Sigmoid colon (tissue), 7 donors: ENCODE data around the gene MR1. TPM values are rescaled to one million over a fixed set of nuclear protein-coding genes. Genes with fewer than 3 reads are reported as not detected.

ENCODE experiments used
- DNase-seq: peaks from one replicate; pipeline ENCODE4 v3.0.0-alpha.2; 2019
- H3K27ac ChIP-seq, 4 donors: fragments of 200-600 bp; sonication (generic); one replicate each; pipeline ENCODE4 v1.5.1; 2016 to 2019; ENCODE audit warnings: mild to moderate bottlenecking in 1 of 4
- H3K27me3 ChIP-seq, 3 donors: fragments of 200-600 bp; sonication (generic); one replicate each; pipeline ENCODE4 v1.5.1; 2019; ENCODE audit warnings: mild to moderate bottlenecking in 1 of 3
- H3K36me3 ChIP-seq, 4 donors: fragments of 200-600 bp; sonication (generic); one replicate each; pipeline ENCODE4 v1.5.1; 2016 to 2019
- H3K4me1 ChIP-seq, 4 donors: fragments of 200-600 bp; sonication (generic); one replicate each; pipeline ENCODE4 v1.5.1; 2017 to 2019
- H3K4me3 ChIP-seq, 4 donors: fragments of 200-600 bp; sonication (generic); one replicate each; pipeline ENCODE4 v1.5.1; 2017 to 2019; ENCODE audit warnings: mild to moderate bottlenecking in 2 of 4, moderate library complexity in 1 of 4
- H3K9me3 ChIP-seq, 4 donors: fragments of 200-600 bp in 3 of 4; sonication (generic) in 3 of 4; one replicate each; pipeline versions ENCODE4 v1.5.1 to v1.6.1; 2013 to 2019
- CTCF ChIP-seq, 4 experiments: fragments of 450-650 bp in 3 of 4; fragments of 200-600 bp in 1 of 4; IDR thresholded peaks; one replicate each; pipeline ENCODE4 v1.5.1; 2016 to 2019; ENCODE audit warnings: antibody characterized with exemption in 4 of 4, mild to moderate bottlenecking in 3 of 4, moderate library complexity in 2 of 4
- EP300 ChIP-seq, 4 donors: sonication (generic); formaldehyde crosslinking; IDR thresholded peaks; one replicate each; pipeline ENCODE4 v1.6.1; 2017; ENCODE audit warnings: antibody characterized with exemption in 4 of 4
- POLR2A ChIP-seq, 2 donors: fragments of 450-650 bp; IDR thresholded peaks; one replicate each; pipeline ENCODE4 v1.6.1; 2016; ENCODE audit warnings: antibody characterized with exemption in 2 of 2, mild to moderate bottlenecking in 2 of 2, moderate library complexity in 2 of 2
- POLR2AphosphoS5 ChIP-seq, 4 donors: sonication (generic); formaldehyde crosslinking; IDR thresholded peaks; one replicate each; pipeline ENCODE4 v1.6.1; 2017; ENCODE audit warnings: antibody characterized with exemption in 4 of 4
- WGBS, 2 donors: extraction: QIAGEN DNeasy Blood & Tissue Kit; methylation state at CpG; one replicate each; pipeline ENCODE4 v1.1.7; 2013; 5-methylcytosine and 5-hydroxymethylcytosine counted together
- intact Hi-C: fragments of 100-400 bp; cut with DNase I; formaldehyde crosslinking; loops from one replicate; pipeline ENCODE4 v1.15.1; 2023
- polyA plus RNA-seq, 3 donors: library from polyadenylated mRNA; stranded (reverse); fragments of 200-250 nt; gene quantifications; one replicate each; pipeline ENCODE4 v1.2.3, GENCODE V29; 2013
- total RNA-seq, 4 donors: library from RNA; depleted of rRNA; stranded (reverse); fragments of >200 nt; gene quantifications; one replicate each; pipeline ENCODE4 v1.1.0, GENCODE V29; 2016
- donor health status: healthy with polysubstance abuse.
- donor health status: Bipolar disorder and iron deficiency.
- donor health status: healthy.

MR1 gene
- total and polyA plus RNA-seq, 7 donors, result 1.8 to 12.2 (median 10.3) TPM

- H3K4me3 ChIP-seq, result no peak overlapping the region
- intact Hi-C loops, result no loop called here
- H3K4me1 ChIP-seq, result peaks cover 0 to 8% (median 5%) of the 10 kb centered on the region in 4 donors
- 18 to 33% methylated on average over 6 of the region's 6 CpGs for WGBS, 2 donors
- H3K27me3 ChIP-seq, result no peaks in the 10 kb centered on the region
- no peaks in the 10 kb centered on the region for H3K36me3 ChIP-seq
- DNase-seq, result peak; percentile 67
- H3K27ac ChIP-seq, result no peak overlapping the region
- TF ChIP-seq POLR2A (IDR thresholded peaks at IDR 0.05) (no peak), CTCF (IDR thresholded peaks at IDR 0.05) (peak; percentile 5 to 43 (median 35)), POLR2AphosphoS5 (IDR thresholded peaks at IDR 0.05) (no peak)
- H3K9me3 ChIP-seq, result no peaks in the 10 kb centered on the region
Measured at GRCh38 chr1:181083842-181084605, 50.2 kb downstream of the MR1 start.

GRCh38 chr1:181084606-181084969 lies 50.8 kb downstream of the MR1 start:
- DNase-seq, result no peak
- intact Hi-C loops, result no loop called here
- 16 to 41% methylated on average over 4 of the region's 4 CpGs for WGBS, 2 donors

GRCh38 chr1:181086091-181086490 lies 52.3 kb downstream of the MR1 start:
- H3K4me1 ChIP-seq, result peaks cover 0 to 17% (median 11%) of the 10 kb centered on the region in 4 donors
- H3K36me3 ChIP-seq, result no peaks in the 10 kb centered on the region
- 96 to 99% methylated on average over 1 of the region's 1 CpG for WGBS, 2 donors
- no peaks in the 10 kb centered on the region for H3K27me3 ChIP-seq
- H3K27ac ChIP-seq, result no peak overlapping the region
- intact Hi-C loops, result loop anchor here (5.0 kb wide), 2 partner anchors 64 to 174 kb away; partner anchors contain the start of genes KIAA1614 and STX6
- no peak for DNase-seq
- H3K4me3 ChIP-seq, result no peak overlapping the region
- TF ChIP-seq POLR2A (IDR thresholded peaks at IDR 0.05), result no peak
- no peak for TF ChIP-seq POLR2AphosphoS5 (IDR thresholded peaks at IDR 0.05)
- no peak for TF ChIP-seq CTCF (IDR thresholded peaks at IDR 0.05)
- no peak for TF ChIP-seq EP300 (IDR thresholded peaks at IDR 0.05)
- H3K9me3 ChIP-seq, result no peaks in the 10 kb centered on the region

More at GRCh38 chr1:181084606-181084969, 50.8 kb downstream of the MR1 start:
- Histone ChIP-seq H3K27ac (no peak overlapping the region), H3K4me3 (no peak overlapping the region), H3K36me3 (no peaks in the 10 kb centered on the region), H3K27me3 (no peaks in the 10 kb centered on the region), H3K4me1 (peaks cover 0 to 8% (median 5%) of the 10 kb centered on the region in 4 donors), H3K9me3 (no peaks in the 10 kb centered on the region)
- TF ChIP-seq CTCF (IDR thresholded peaks at IDR 0.05) (no peak), EP300 (IDR thresholded peaks at IDR 0.05) (no peak), POLR2AphosphoS5 (IDR thresholded peaks at IDR 0.05) (no peak), POLR2A (IDR thresholded peaks at IDR 0.05) (no peak)

- Histone ChIP-seq H3K27ac (no peak overlapping the region), H3K4me3 (no peak overlapping the region), H3K27me3 (no peaks in the 10 kb centered on the region), H3K9me3 (no peaks in the 10 kb centered on the region), H3K36me3 (no peaks in the 10 kb centered on the region), H3K4me1 (peaks cover 0 to 24% (median 20%) of the 10 kb centered on the region in 4 donors)
- WGBS, 2 donors, result 46 to 65% methylated on average over 5 of the region's 5 CpGs
- no peak for DNase-seq
- TF ChIP-seq CTCF (IDR thresholded peaks at IDR 0.05) (no peak), EP300 (IDR thresholded peaks at IDR 0.05) (no peak), POLR2A (IDR thresholded peaks at IDR 0.05) (no peak), POLR2AphosphoS5 (IDR thresholded peaks at IDR 0.05) (no peak)
- intact Hi-C loops, result loop anchor here (5.0 kb wide), 2 partner anchors 65 to 175 kb away; partner anchors contain the start of genes KIAA1614 and STX6
Measured at GRCh38 chr1:181086926-181087325, 53.1 kb downstream of the MR1 start.
